Activated naive CD8-positive, alpha-beta T cell treated with anti-CD3 and anti-CD28 coated beads, Interleukin-2, amount 50 U/mL, for 16 hours (primary cell): ENCODE results near the gene VPS8.
"Not testable (repeated sequence)": the region's sequence is repeated elsewhere in the genome, so short reads cannot be mapped to it uniquely, and the experiment has no call there.

Experiments used
- DNase-seq: peaks from one replicate; pipeline ENCODE4 v3.0.0-alpha.2; 2020; ENCODE audit warnings: low read depth, low spot score

The VPS8 gene

DNA sequence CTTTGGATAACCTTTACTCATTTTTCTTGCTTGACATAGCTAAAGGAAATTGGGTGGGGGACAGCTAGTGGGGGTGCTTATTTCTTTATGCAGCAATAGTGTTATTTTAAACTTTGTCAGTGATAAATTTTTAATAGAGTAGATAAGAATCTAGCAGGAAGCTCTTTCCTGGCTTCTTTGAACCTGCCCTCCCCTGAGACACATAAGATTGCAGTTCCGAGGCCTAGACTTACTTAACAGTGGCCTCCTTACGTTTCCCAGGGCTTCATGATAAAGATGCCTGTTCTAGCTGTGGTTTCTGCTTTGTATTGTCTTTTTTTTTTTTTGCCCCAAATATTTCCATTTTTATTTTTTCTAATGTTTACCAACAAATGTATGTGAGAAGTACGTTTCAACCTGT lies 170.1 kb downstream of the VPS8 start:
- DNase-seq = no peak

- DNase-seq = no peak
Observed at GRCh38 chr3:184985586-184985985, 173.6 kb downstream of the VPS8 start.

- no peak for DNase-seq
Observed at GRCh38 chr3:184986366-184986889, 174.5 kb downstream of the VPS8 start.

DNA sequence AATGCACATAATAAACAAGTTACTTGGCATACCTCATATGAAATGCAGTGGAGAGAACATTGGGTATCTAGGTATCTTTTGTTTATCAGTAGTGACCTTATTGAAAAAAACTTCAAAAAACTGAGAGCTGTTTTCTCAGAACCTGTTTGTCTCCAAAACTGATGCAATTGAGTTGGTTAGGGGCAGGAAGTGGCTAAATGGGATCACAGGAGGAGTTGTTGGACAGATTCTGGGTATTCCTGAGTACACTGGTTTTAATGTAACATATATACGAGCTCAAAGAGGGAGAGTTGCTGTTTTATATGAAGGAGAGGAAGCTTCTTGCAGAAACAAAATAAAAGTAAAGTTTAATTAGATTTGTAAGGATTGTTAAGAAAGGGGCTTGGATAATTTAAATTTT lies 181.4 kb downstream of the VPS8 start:
- no peak for DNase-seq

DNA sequence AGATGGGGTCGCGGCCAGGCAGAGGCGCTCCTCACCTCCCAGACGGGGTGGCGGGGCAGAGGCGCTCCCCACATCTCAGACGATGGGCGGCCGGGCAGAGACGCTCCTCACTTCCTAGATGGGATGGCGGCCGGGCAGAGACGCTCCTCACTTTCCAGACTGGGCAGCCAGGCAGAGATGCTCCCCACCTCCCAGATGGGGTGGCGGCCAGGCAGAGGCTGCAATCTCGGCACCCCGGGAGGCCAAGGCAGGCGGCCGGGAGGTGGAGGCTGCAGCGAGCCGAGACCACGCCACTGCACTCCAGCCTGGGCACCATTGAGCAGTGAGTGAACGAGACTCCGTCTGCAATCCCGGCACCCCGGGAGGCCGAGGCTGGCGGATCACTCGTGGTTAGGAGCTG lies 191.9 kb downstream of the VPS8 start:
- not testable (repeated sequence) for DNase-seq

- DNase-seq = no peak
Observed at GRCh38 chr3:185009650-185010049, 197.7 kb downstream of the VPS8 start.

DNA sequence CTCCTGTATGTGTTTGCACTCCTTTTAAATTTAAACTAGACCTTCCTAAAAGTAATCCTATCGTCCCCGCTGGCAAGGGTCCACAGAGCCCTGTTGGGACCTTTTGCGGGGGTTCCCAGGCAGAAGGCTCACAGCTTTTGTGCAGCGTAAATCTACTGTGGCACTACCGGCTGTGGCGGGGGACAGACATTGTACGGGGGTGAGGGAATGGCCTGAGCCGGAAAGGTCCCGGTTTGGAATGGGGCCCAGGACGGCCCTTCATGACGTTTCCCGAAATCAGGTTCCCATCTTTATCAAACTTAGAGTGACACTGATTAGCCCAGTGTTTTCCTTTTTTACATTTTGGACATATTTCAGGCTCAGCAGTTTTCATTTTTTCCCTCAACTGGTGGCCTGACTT lies 205.6 kb downstream of the VPS8 start:
- not testable (repeated sequence) for DNase-seq

GRCh38 chr3:185017996-185018395 lies 206.0 kb downstream of the VPS8 start:
- DNase-seq = not testable (repeated sequence)

- no peak for DNase-seq
Observed at GRCh38 chr3:185021256-185021655, 209.3 kb downstream of the VPS8 start.

DNA sequence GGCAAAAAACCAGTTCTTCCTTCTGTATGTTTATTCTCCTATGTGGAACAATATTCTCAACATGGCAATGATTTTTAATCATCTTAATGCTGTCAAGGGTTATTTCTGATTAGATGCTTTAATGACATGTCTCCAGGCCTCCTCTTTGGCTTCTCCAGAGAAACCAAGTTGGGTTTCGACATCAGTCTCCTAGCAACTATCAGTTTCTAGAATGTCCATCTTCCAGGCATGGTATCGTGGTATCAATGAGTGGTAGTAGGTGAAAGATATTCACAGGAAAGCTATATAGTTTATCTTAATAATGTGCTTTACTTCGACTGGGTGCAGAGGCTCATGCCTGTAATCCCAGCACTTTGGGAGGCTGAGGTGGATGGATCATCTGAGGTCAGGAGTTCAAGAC lies 212.4 kb downstream of the VPS8 start:
- DNase-seq = no peak

GRCh38 chr3:185024966-185025365 lies 213.0 kb downstream of the VPS8 start:
- DNase-seq = no peak

GRCh38 chr3:185028121-185028520 lies 216.2 kb downstream of the VPS8 start:
- DNase-seq = no peak

DNA sequence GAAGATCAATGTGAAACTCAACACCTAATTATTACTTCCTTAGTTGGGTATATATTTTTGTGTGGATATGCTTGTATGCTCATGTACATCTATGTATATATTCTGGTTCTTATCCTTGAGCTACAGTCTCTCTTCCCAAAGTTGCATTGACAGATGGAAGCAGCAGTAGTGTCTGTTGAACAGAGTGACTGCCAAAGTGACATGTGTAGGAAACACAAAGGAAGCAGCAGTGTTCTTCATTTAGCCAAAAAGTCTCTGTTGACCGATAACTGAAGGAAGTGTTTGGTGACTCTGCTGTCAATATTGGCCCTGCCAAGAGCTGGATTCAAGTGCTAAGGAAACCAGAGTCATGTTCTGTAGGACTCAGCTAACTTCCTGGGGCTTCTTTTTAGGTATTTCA lies 217.1 kb downstream of the VPS8 start:
- no peak for DNase-seq

- DNase-seq = no peak
Observed at GRCh38 chr3:185030399-185030798, 218.4 kb downstream of the VPS8 start.

GRCh38 chr3:185030951-185031350 lies 219.0 kb downstream of the VPS8 start:
- no peak for DNase-seq

DNA sequence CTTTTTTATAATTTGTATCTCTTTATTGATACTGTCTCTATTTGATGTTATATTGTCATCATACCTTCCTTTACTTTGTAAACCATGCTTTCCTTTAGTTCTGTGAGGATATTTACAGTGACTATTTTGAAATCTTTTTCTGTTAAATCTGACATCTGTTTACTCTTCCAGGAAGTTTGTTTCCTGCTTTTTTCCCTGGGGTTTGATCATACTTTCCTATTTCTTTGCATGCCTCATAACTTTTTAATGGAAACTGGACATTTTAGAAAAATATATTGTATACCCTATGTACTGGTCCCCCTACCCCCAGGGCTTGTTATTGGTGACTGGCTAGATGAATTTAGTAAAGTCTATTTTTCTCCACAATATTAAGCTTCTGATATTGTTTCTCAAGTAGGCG lies 225.8 kb downstream of the VPS8 start:
- DNase-seq = no peak

GRCh38 chr3:185040425-185040824 lies 228.5 kb downstream of the VPS8 start:
- no peak for DNase-seq

GRCh38 chr3:185041540-185041939 lies 229.6 kb downstream of the VPS8 start:
- DNase-seq = no peak

DNA sequence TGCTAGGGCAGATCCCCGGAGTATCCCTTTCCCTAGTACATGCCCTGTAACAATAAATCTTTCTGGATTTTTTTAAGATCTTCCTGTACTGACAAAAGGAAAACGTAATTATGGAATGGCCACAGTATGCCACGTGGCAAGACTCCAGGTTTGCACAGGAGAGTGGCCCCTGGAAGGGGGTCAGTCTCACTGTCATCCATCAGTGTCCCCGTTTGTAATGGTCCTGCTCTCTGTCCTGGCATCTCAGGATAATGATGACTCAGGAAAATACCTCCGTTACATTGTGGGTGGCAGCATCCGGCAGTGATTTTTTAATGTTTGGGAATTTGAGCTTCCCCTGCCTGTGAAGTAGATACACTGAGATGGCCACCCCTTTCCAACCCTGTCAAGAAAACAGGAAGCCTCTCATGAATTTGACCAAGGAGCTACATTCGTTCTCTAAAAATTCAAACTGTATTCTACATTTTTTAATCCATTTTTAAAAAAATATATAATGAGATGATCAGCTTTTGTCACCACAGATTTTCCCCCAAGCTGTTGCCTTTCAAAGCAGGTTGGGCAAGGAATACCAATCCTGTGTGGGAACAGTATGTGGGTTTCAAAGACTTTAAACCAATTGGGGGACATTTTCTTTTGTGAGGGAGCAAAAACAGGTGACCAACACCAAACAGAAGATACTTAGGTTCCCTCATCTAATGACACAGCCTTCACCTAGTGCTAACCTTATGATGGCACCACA lies 230.5 kb downstream of the VPS8 start:
- no peak for DNase-seq

DNA sequence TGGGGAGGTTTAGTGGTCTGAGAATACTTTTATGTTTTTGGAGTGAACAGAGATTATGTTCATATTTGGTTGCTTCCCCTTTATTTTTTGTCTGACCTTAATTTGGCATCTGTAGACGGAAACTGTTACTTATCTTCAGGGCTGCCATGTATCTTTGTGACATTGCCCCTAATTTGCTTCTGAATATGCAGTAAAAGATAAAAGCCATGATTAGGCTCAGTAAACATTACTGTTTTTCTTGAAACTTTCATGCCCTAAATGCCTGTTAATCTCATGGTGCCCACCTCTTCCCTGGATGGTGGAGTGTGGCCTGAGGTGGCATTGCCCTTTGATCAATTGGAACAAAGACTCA lies 234.2 kb downstream of the VPS8 start:
- DNase-seq = no peak

- DNase-seq = no peak
Observed at GRCh38 chr3:185046603-185047002, 234.6 kb downstream of the VPS8 start.

GRCh38 chr3:185049710-185050109 lies 237.7 kb downstream of the VPS8 start:
- DNase-seq = no peak

DNA sequence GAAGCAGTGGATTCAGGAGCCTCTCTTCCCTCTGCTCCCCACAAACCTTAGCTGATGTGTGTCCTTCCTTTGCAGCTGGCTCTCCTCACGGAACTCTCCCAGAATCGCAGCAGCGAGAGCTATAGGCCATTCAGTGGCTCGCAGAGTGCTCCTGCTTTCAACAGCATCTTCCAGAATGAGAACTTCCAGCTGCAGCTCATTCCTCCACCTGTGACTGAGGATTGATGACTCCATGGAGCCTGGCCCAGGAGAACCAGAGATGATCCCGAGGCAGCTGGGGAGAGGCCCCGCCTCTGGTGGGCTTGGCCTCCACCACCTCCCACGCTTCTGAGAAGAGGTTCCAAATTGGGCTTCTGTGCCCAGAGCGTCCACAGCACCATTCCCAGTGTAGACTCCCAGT lies 239.8 kb downstream of the VPS8 start:
- no peak for DNase-seq

DNA sequence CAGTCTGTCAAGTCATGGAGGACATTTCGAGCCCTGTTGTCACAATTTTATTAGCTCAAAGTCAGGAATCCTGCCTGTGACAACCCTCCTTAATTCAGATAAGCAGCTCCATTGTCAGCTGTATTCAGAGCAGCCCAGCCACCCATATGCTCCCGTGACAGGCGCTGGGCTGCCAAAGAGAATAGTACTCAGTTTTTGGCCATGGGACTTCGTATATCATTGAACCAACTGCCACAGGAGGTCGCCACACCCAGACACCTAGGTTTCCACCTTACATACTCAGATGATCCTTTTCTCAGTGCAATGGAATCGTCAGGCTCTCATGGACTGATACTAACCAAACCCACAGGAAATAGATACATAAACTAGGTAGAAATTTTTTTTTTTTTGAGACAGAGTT lies 240.7 kb downstream of the VPS8 start:
- DNase-seq = no peak
